Right lobe of liver (tissue), 6 donors: Measurements from ENCODE around the gene CSNK1A1. TPM values are rescaled to one million over a fixed set of nuclear protein-coding genes. Genes with fewer than 3 reads are reported as not detected.

Experiments
- ATAC-seq, 4 donors: fragments of 200-7000 bp; cut with Tn5 transposase; one replicate each; pipeline ENCODE4 v1.9.1; 2020; ENCODE audit warnings: mild to moderate bottlenecking in 4 of 4, moderate library complexity in 4 of 4
- DNase-seq, 3 donors: peaks; one replicate each; pipeline ENCODE4 v3.0.0-alpha.2; 2020
- H3K27ac ChIP-seq, 3 donors: fragments of 200-600 bp; one replicate each; pipeline ENCODE4 v1.8.0; 2022
- H3K27me3 ChIP-seq, 2 donors: fragments of 200-600 bp; one replicate each; pipeline ENCODE4 v1.8.0; 2022
- H3K36me3 ChIP-seq, 4 donors: fragments of 200-600 bp; sonication (generic) in 1 of 4; one replicate each; pipeline versions ENCODE4 v1.5.1 to v1.8.0; 2017 to 2022; ENCODE audit warnings: control low read depth in 1 of 4
- H3K4me1 ChIP-seq, 4 donors: fragments of 200-600 bp; sonication (generic) in 1 of 4; one replicate each; pipeline versions ENCODE4 v1.5.1 to v1.8.0; 2017 to 2022; ENCODE audit warnings: control low read depth in 1 of 4
- H3K4me3 ChIP-seq, 3 donors: fragments of 200-600 bp; one replicate each; pipeline ENCODE4 v1.8.0; 2022
- H3K9me3 ChIP-seq, 4 donors: fragments of 200-600 bp; sonication (generic) in 1 of 4; one replicate each; pipeline versions ENCODE4 v1.5.1 to v1.8.0; 2017 to 2022; ENCODE audit warnings: control low read depth in 1 of 4
- CTCF ChIP-seq, 4 donors: fragments of 200-600 bp in 3 of 4; fragments of 450-650 bp in 1 of 4; IDR thresholded peaks; one replicate each; pipeline versions ENCODE4 v1.5.1 to v1.8.0; 2016 to 2022; ENCODE audit warnings: antibody characterized with exemption in 4 of 4, mild to moderate bottlenecking in 2 of 4
- POLR2A ChIP-seq: fragments of 450-650 bp; IDR thresholded peaks from one replicate; pipeline ENCODE4 v1.6.1; 2017; ENCODE audit warnings: antibody characterized with exemption, mild to moderate bottlenecking
- WGBS: methylation state at CpG from one replicate; pipeline ENCODE4 v1.1.6; 2018; ENCODE audit warnings: low coverage, low lambda C conversion rate; ENCODE audit not compliant: insufficient coverage; ENCODE audit errors: missing lambda C conversion rate; 5-methylcytosine and 5-hydroxymethylcytosine counted together
- intact Hi-C, 2 donors: fragments of 100-400 bp; cut with DNase I; formaldehyde crosslinking; loops; one replicate each; pipeline versions ENCODE4 v1.11.2 to v1.14.1; 2022
- total RNA-seq, 6 experiments: library from RNA; depleted of rRNA in 2 of 6; stranded (reverse); fragments of >200 nt in 2 of 6; fragmentation: NEBNext Ultra II Directional in 3 of 6; extraction: Animal tissue kit (Norgen Biotek cat#: 25700) in 3 of 6; gene quantifications; one replicate each; pipeline versions ENCODE4 v1.1.0 to v1.2.4, GENCODE V29; 2016 to 2023
- donor health status: DM: no; HTN: yes; CAD: no.
- donor health status: DM: no; HTN: no; CAD: no.
- donor health status: DM: no; HTN: no; CAD: no.
- donor health status: DM: no; HTN: yes; CAD: no.
- donor health status: DM: no; HTN: yes; CAD: no.

CSNK1A1 gene
- total RNA-seq, 6 experiments from 2014 or later = 79.7 to 87.1 (median 83.8) TPM

GRCh38 chr5:149486726-149487635, 64.3 kb downstream of the CSNK1A1 start:
- peaks cover 0 to 5% (median 0%) of the 10 kb centered on the region in 4 donors for H3K4me1 ChIP-seq
- no peak for TF ChIP-seq CTCF (IDR thresholded peaks at IDR 0.05)
- no peak for TF ChIP-seq POLR2A

GRCh38 chr5:149485655-149486615, 65.3 kb downstream of the CSNK1A1 start:
- H3K36me3 ChIP-seq = no peaks in the 10 kb centered on the region
- intact Hi-C loops = no loop called here
- WGBS = 10% methylated on average over 2 of the region's 2 CpGs
- H3K27me3 ChIP-seq = no peaks in the 10 kb centered on the region
- H3K9me3 ChIP-seq = no peaks in the 10 kb centered on the region
- H3K27ac ChIP-seq = peak overlapping the region; percentile 1 to 46 (median 30)
- peak; percentile 70 to 82 (median 78) for ATAC-seq
- H3K4me1 ChIP-seq = peaks cover 0 to 5% (median 0%) of the 10 kb centered on the region in 4 donors
- DNase-seq = peak in 1 of 3 donors; percentile 58
- TF ChIP-seq CTCF (IDR thresholded peaks at IDR 0.05) (no peak), POLR2A (peak; percentile 5)
- no peak overlapping the region for H3K4me3 ChIP-seq

More at GRCh38 chr5:149486726-149487635, 64.3 kb downstream of the CSNK1A1 start:
- H3K27me3 ChIP-seq = no peaks in the 10 kb centered on the region
- H3K36me3 ChIP-seq = no peaks in the 10 kb centered on the region
- ATAC-seq = no peak
- H3K9me3 ChIP-seq = no peaks in the 10 kb centered on the region
- H3K4me3 ChIP-seq = no peak overlapping the region
- WGBS = 68% methylated on average over 5 of the region's 5 CpGs
- intact Hi-C loops = no loop called here
- peak overlapping the region; percentile 1 to 46 (median 14) for H3K27ac ChIP-seq
- no peak for DNase-seq

DNA sequence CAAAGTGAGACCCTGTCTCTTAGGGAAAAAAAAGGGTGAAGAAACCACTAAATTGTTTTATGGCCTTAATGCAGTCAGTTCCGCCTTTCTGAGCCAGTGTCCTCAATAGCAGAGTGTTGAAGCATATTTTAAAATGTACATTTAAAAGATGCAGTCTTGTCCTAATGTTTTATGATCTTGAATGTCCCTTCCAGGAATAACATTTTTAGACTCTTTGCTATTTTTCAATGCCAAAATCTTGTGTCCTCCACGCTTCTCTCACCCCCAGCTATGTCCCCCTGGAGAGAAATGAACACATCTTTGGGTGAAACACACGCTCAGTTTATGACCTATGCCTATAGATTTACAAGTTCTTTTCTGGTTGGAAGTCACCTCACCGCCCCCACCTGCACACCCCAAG, 69.8 kb downstream of the CSNK1A1 start:
- ATAC-seq (no peak), DNase-seq (no peak)
- TF ChIP-seq CTCF (IDR thresholded peaks at IDR 0.05) (no peak), POLR2A (no peak)
- no peaks in the 10 kb centered on the region for H3K27me3 ChIP-seq
- whole genome bisulfite sequencing = 88% methylated on average over 4 of the region's 4 CpGs
- H3K9me3 ChIP-seq = no peaks in the 10 kb centered on the region
- no peaks in the 10 kb centered on the region for H3K36me3 ChIP-seq
- H3K4me1 ChIP-seq = no peaks in the 10 kb centered on the region
- no peak overlapping the region for H3K27ac ChIP-seq
- no peak overlapping the region for H3K4me3 ChIP-seq
- intact Hi-C loops = no loop called here

DNA sequence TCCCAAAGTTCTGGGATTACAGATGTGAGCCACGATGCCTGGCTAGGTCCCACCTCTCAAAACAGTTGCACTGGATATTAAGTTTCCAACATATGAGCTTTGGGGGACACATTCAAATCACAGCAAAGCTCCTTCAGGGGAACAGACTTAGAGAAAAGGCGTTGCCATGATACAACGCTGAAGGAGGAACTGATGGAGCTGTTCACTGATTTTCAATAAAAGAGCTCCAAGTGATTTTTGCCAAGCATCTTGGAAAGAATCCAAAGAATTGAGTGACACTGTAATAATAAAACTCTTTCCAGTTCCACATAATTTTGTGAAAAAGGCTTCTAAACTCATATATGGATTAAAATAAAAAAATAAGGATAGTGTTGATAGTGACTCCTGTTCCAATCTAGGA, 72.5 kb downstream of the CSNK1A1 start:
- Histone ChIP-seq H3K4me1 (no peaks in the 10 kb centered on the region), H3K36me3 (no peaks in the 10 kb centered on the region), H3K4me3 (no peak overlapping the region), H3K9me3 (no peaks in the 10 kb centered on the region), H3K27ac (no peak overlapping the region), H3K27me3 (no peaks in the 10 kb centered on the region)
- no peak for TF ChIP-seq CTCF (IDR thresholded peaks at IDR 0.05)
- 78% methylated on average over 3 of the region's 3 CpGs for WGBS
- no peak for DNase-seq
- no peak for ATAC-seq
- intact Hi-C loops = no loop called here
